Calu3 (cell line): ENCODE data around the gene LARGE1. TPM values are rescaled to one million over a fixed set of nuclear protein-coding genes. Genes with fewer than 3 reads are reported as not detected.

Source experiments
- BruUV-seq: library from RNA; stranded (reverse); fragments of 400-500 nt; replicated peaks from 2 replicates; lab custom pipeline; 2021; lab: Mats Ljungman, UMichigan
- CTCF ChIA-PET: fragments of 300-600 bp; sonication (Branson Sonifier 250); formaldehyde crosslinking; loops from one replicate; lab custom pipeline; 2022; ENCODE audit warnings: antibody characterized with exemption; lab: Charles Lee
- DNase-seq: peaks from one replicate; pipeline ENCODE4 v3.0.0; 2022
- H3K27ac Mint-ChIP-seq: one replicate; pipeline ENCODE4 v1.8.0; 2022; ENCODE audit warnings: mixed read lengths; ENCODE audit not compliant: unreplicated experiment
- H3K27me3 Mint-ChIP-seq: one replicate; pipeline ENCODE4 v1.8.0; 2022; ENCODE audit warnings: mixed read lengths; ENCODE audit not compliant: unreplicated experiment
- H3K36me3 Mint-ChIP-seq: one replicate; pipeline ENCODE4 v1.8.0; 2022; ENCODE audit warnings: mild to moderate bottlenecking, moderate library complexity, mixed read lengths; ENCODE audit not compliant: insufficient read depth, unreplicated experiment
- H3K4me1 Mint-ChIP-seq: one replicate; pipeline ENCODE4 v1.8.0; 2022; ENCODE audit warnings: mild to moderate bottlenecking, low read depth, mixed read lengths; ENCODE audit not compliant: unreplicated experiment
- H3K4me3 Mint-ChIP-seq: one replicate; pipeline ENCODE4 v1.8.0; 2022; ENCODE audit warnings: mild to moderate bottlenecking, low read depth, moderate library complexity, mixed read lengths; ENCODE audit not compliant: unreplicated experiment
- H3K9me3 Mint-ChIP-seq: one replicate; pipeline ENCODE4 v1.8.0; 2022; ENCODE audit warnings: low read depth, mixed read lengths; ENCODE audit not compliant: unreplicated experiment
- intact Hi-C: fragments of 100-400 bp; cut with micrococcal nuclease; formaldehyde crosslinking; loops from one replicate; pipeline ENCODE4 v1.10.0; 2022; ENCODE audit not compliant: unreplicated experiment
- total RNA-seq: library from RNA; stranded (reverse); gene quantifications from 2 replicates; pipeline ENCODE4 v1.2.3, GENCODE V29; 2022
- TF ChIP-seq, protein P1 (sequence below): fragments of 200-600 bp; IDR thresholded peaks from one replicate; pipeline ENCODE4 v1.8.0; 2022; ENCODE audit warnings: antibody characterized with exemption; ENCODE audit not compliant: unreplicated experiment

The LARGE1 gene
- total RNA-seq, 1 experiment from 2014 or later, result 11.6 TPM

DNA sequence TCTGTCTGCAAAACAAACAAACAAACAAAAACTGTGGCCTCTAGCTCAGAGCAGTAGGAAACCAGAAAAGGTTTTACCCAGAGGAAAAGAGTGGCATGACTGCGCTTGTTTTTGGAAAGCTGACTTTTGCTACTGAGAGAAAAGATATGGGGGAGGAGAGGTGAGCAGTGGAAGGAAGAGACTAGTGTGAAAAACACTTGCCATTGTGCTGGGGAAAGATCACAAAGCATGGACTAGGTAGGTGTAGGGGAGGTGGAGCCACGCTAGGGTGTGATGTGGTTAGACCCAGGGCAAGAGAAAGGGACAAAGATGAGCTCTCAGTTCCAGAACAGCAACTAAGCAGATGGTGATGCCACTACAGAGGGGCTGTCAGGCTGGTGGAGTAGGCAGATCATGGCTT is 319.2 kb downstream of the LARGE1 start:
- DNase-seq, result no peak
- Mint-ChIP-seq H3K36me3 (no peaks in the 10 kb centered on the region), H3K27me3 (no peaks in the 10 kb centered on the region), H3K9me3 (peaks cover 14% of the 10 kb centered on the region), H3K27ac (no peak overlapping the region), H3K4me1 (no peaks in the 10 kb centered on the region), H3K4me3 (no peak overlapping the region)
- intact Hi-C loops, result no loop called here
- no TSS peak for BruUV-seq
- TF ChIP-seq, protein P1, sequence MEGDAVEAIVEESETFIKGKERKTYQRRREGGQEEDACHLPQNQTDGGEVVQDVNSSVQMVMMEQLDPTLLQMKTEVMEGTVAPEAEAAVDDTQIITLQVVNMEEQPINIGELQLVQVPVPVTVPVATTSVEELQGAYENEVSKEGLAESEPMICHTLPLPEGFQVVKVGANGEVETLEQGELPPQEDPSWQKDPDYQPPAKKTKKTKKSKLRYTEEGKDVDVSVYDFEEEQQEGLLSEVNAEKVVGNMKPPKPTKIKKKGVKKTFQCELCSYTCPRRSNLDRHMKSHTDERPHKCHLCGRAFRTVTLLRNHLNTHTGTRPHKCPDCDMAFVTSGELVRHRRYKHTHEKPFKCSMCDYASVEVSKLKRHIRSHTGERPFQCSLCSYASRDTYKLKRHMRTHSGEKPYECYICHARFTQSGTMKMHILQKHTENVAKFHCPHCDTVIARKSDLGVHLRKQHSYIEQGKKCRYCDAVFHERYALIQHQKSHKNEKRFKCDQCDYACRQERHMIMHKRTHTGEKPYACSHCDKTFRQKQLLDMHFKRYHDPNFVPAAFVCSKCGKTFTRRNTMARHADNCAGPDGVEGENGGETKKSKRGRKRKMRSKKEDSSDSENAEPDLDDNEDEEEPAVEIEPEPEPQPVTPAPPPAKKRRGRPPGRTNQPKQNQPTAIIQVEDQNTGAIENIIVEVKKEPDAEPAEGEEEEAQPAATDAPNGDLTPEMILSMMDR, result no peak
- CTCF ChIA-PET, result no interaction called here

DNA sequence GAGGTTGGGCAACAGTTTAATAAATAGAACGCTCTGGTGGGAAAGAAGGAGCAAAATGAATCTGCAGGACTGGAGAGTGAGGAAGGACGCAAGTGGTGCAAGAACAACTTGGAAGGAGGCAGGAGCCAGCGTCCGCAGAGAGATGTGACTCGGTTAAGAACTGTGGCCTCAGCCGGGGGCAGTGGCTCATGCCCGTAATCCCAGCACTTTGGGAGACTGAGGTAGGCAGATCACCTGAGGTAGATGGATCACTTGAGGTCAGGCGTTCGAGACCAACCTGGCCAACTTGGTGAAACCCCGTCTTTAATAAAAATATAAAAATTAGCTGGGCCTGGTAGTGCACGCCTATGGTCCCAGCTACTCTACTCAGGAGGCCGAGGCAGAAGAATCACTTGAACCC is 319.7 kb downstream of the LARGE1 start:
- Mint-ChIP-seq H3K27ac (no peak overlapping the region), H3K4me3 (no peak overlapping the region), H3K27me3 (no peaks in the 10 kb centered on the region), H3K9me3 (peaks cover 11% of the 10 kb centered on the region), H3K36me3 (no peaks in the 10 kb centered on the region), H3K4me1 (no peaks in the 10 kb centered on the region)
- intact Hi-C loops, result no loop called here
- TF ChIP-seq, protein P1, result no peak
- CTCF ChIA-PET, result no interaction called here
- no TSS peak for BruUV-seq
- no peak for DNase-seq

DNA sequence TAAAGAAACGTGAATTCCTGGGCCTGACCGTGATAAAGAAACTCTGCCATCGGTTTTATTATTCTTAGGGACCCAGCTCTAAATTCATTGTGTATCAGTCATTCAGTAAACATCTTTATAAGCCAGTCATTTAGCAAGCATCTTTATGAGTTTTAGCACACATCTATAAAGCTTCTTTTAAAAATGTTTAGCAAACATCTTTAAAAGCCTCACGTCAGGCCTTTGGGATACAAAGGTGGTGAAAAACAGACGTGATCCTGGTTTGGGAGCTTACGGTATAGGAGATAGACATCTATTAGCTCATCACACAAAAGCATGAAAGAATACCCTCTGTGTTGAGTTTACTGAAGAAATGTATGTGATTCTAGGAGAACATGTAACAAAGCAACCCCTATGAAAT is 320.2 kb downstream of the LARGE1 start:
- BruUV-seq, result no TSS peak
- no peak for DNase-seq
- CTCF ChIA-PET, result no interaction called here
- intact Hi-C loops, result no loop called here
- Mint-ChIP-seq H3K4me3 (no peak overlapping the region), H3K27ac (no peak overlapping the region), H3K27me3 (no peaks in the 10 kb centered on the region), H3K4me1 (no peaks in the 10 kb centered on the region), H3K9me3 (peaks cover 10% of the 10 kb centered on the region), H3K36me3 (no peaks in the 10 kb centered on the region)
- TF ChIP-seq, protein P1, result no peak

DNA sequence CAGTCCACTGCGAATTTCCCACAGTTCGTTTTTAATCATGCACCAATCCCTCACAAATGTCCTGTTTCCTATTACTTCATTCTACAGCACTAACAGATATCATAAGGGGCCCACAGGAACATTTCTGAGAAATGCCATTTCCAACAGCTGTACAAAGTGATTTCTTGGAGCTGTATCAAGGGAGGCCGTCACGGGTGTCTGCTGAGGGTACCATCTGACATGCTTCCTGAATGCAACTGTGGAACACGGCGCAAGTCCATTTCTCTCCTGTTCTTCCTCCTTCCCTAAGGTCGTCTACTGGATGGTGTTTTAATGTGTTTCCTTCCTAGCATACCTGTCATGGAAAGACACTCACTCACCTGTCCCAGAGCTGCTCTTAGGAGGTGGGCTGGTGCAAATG is 320.7 kb downstream of the LARGE1 start:
- Mint-ChIP-seq H3K4me1 (no peaks in the 10 kb centered on the region), H3K36me3 (no peaks in the 10 kb centered on the region), H3K9me3 (peaks cover 10% of the 10 kb centered on the region), H3K27ac (no peak overlapping the region), H3K4me3 (no peak overlapping the region), H3K27me3 (no peaks in the 10 kb centered on the region)
- no TSS peak for BruUV-seq
- intact Hi-C loops, result no loop called here
- TF ChIP-seq, protein P1, result no peak
- CTCF ChIA-PET, result no interaction called here
- DNase-seq, result no peak

DNA sequence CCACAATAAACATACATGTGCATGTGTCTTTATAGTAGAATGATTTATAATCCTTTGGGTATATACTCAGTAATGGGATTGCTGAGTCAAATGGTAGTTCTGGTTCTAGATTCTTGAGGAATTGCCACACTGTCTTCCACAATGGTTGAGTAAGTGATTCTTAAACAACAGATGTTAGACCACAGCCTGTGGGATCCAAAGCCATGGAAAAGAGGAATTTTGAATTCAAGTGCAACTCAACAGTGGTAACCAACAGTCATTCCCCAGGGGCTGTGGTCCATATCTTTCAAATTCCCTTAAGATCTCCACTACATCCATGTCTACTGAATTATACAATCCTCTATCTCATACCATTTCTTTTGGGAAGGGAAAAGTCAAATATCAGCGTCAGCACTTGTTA is 321.5 kb downstream of the LARGE1 start:
- no peaks in the 10 kb centered on the region for H3K36me3 Mint-ChIP-seq

More for the DNA sequence above, 321.5 kb downstream of the LARGE1 start:
- Mint-ChIP-seq H3K27me3 (no peaks in the 10 kb centered on the region), H3K4me3 (no peak overlapping the region), H3K4me1 (no peaks in the 10 kb centered on the region), H3K27ac (no peak overlapping the region), H3K9me3 (peaks cover 10% of the 10 kb centered on the region)
- intact Hi-C loops, result no loop called here
- BruUV-seq, result no TSS peak
- TF ChIP-seq, protein P1, result no peak
- CTCF ChIA-PET, result no interaction called here
- no peak for DNase-seq
